GM12874 (cell line): Measurements from ENCODE around the gene MIA.

Experiments
- CTCF ChIP-seq: IDR thresholded peaks from 2 replicates; pipeline ENCODE4 v1.5.1; 2011; ENCODE audit warnings: low read depth, mild to moderate bottlenecking, control low read depth, low read length, moderate library complexity; ENCODE audit not compliant: insufficient read depth

Gene MIA

DNA sequence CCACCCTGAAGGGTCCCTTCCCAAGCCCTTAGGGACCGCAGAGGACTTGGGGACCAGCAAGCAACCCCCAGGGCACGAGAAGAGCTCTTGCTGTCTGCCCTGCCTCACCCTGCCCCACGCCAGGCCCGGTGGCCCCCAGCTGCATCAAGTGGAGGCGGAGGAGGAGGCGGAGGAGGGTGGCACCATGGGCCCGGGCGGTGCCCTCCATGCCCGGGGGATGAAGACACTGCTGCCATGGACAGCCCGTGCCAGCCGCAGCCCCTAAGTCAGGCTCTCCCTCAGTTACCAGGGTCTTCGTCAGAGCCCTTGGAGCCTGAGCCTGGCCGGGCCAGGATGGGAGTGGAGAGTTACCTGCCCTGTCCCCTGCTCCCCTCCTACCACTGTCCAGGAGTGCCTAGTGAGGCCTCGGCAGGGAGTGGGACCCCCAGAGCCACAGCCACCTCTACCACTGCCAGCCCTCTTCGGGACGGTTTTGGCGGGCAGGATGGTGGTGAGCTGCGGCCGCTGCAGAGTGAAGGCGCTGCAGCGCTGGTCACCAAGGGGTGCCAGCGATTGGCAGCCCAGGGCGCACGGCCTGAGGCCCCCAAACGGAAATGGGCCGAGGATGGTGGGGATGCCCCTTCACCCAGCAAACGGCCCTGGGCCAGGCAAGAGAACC is 25.1 kb downstream of the MIA start:
- no peak for TF ChIP-seq CTCF

- no peak for TF ChIP-seq CTCF
Observed at GRCh38 chr19:40800997-40801377, 25.7 kb downstream of the MIA start.

GRCh38 chr19:40801426-40802299 is 26.3 kb downstream of the MIA start:
- no peak for TF ChIP-seq CTCF

DNA sequence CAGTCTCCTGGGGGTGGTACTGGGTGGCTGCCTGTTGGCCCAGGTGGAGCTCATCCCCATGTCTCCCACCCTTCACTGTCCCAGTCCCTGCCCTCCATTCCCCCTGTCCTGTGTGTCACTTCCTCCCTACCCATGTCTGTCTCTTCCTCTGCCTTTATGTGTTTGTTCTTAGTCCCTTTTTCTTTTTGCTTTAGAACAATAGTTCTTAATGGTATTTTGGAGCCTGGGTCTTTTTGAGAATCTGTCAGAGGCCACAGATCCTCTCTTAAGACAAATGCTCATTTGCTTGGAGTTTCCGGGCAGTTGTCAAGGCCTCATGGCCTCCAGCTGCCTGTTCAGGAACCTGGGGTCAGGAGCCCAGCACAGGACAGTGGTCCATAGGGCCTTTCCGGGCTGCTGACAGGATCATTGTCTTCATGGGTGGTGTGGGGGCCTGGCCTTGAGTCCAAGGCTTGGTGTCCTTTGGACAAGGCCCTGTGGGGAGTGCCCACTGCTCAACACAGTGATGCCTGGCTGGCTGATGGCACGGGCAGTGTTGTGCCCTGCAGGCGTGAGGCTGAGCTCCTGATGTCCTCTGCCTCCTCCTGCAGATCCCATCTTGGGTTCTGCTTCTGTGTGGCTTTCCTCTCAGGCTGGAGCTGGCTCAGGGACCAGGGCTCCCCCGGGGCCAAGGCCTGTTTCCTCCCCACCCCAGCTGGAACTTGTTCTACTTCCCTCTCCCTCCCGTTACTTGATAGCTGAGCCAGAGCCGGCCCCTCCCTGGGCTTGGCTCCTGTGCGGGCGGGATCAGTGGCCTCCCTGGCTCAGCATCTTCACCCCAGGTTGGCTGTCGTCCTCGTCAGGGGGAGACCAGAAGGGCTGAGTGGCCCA is 27.2 kb downstream of the MIA start:
- no peak for TF ChIP-seq CTCF

DNA sequence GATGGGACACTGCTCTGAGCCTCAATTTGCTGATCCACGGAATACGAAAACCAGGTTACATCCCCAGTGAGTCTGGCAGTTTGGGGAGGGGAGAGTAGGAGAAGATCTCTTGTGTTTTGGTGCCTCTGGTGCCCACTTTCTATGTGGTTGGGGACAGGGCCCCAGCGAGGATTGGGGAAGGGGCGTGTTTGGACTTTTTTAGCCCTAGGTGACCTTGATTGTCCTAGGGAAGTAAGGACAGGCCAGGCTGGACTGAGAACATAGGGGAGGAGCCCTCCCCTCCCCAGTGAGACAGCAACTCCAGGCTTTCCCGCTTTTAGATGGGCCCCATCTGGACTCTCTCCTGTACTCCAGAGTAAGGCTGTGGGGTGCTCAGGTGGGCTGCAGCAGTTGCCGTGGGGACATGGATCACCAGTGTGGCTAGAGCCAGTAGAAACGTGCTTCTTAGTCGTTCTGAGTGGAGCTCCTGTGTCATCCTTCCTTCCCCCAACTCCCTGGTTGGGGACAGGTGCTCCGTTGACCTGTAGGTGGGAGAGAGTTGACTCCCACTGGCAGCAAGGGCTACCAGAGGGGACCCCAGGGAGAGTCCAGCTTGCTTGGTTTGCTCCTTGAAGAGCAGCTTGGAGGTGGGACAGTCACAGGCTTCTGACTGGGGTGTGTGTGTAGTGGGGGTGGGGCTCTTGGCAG is 28.0 kb downstream of the MIA start:
- no peak for TF ChIP-seq CTCF

GRCh38 chr19:40803857-40804782 is 28.8 kb downstream of the MIA start:
- no peak for TF ChIP-seq CTCF
